GM12878 (cell line): ENCODE results near the gene ADAMTS7.
"Not testable (repeated sequence)": the region's sequence is repeated elsewhere in the genome, so short reads cannot be mapped to it uniquely, and the experiment has no call there.

Source experiments
- CBX3 ChIP-seq: fragments of 200-600 bp; sonication (generic); IDR thresholded peaks from 2 replicates; pipeline ENCODE4 v1.6.1; 2016; ENCODE audit warnings: low read depth, borderline replicate concordance
- CREB1 ChIP-seq: IDR thresholded peaks from 2 replicates; pipeline ENCODE4 v1.6.1; 2012; ENCODE audit warnings: low read depth, mild to moderate bottlenecking, inconsistent platforms
- FOXM1 ChIP-seq: IDR thresholded peaks from 2 replicates; pipeline ENCODE4 v1.6.1; 2012; ENCODE audit warnings: low read depth, mild to moderate bottlenecking, inconsistent platforms, low read length, moderate library complexity
- TF ChIP-seq, protein P1 (sequence below): IDR thresholded peaks from 2 replicates; pipeline ENCODE4 v1.6.1; 2012; ENCODE audit warnings: mild to moderate bottlenecking, low read depth, low read length
- TF ChIP-seq, protein P2 (sequence below), 3 experiments: IDR thresholded peaks in 2 of 3; conservative IDR thresholded peaks in 1 of 3; 2 replicates each; pipeline ENCODE4 v1.5.1; 2011; ENCODE audit warnings: low read depth in 3 of 3, low read length in 3 of 3, mild to moderate bottlenecking in 3 of 3, control low read depth in 2 of 3, moderate library complexity in 2 of 3, inconsistent platforms in 1 of 3, mixed read lengths in 1 of 3; ENCODE audit not compliant: control insufficient read depth in 2 of 3, insufficient read depth in 1 of 3; ENCODE audit errors: extremely low read depth in 1 of 3

DNA sequence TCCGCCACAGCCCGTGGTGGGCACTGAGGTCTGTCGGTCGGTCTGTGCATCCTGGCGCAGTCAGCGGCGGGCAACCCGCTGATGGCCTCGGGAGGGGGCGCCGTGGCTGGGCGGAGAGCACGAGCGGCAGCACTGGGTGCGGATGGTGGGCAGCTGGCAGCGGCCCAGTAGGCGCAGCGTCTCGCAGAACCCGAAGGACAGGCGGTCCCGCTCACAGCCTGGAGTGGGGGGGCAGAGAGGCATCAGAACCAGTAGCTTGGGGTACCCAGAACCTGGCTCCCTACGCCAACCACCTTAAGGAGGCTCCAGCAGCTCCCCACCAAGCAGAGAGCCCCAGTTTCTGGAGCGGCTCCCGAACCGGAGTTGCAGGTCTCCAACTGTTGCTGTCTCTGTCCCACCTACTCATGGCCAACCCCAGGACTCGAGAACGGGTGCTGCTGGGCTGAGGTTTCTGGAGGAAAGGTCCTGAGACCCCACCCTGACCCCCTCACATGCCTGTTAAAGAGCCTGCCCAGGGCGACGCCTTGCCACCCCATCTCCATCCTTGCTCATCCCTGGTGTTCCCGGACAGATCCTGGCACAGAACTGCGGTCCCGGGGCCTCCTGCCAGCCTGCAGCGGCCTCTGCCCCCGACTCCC lies 51.8 kb downstream of the ADAMTS7 start:
- not testable (repeated sequence) for TF ChIP-seq CBX3, FOXM1, CREB1
- TF ChIP-seq, protein P1, sequence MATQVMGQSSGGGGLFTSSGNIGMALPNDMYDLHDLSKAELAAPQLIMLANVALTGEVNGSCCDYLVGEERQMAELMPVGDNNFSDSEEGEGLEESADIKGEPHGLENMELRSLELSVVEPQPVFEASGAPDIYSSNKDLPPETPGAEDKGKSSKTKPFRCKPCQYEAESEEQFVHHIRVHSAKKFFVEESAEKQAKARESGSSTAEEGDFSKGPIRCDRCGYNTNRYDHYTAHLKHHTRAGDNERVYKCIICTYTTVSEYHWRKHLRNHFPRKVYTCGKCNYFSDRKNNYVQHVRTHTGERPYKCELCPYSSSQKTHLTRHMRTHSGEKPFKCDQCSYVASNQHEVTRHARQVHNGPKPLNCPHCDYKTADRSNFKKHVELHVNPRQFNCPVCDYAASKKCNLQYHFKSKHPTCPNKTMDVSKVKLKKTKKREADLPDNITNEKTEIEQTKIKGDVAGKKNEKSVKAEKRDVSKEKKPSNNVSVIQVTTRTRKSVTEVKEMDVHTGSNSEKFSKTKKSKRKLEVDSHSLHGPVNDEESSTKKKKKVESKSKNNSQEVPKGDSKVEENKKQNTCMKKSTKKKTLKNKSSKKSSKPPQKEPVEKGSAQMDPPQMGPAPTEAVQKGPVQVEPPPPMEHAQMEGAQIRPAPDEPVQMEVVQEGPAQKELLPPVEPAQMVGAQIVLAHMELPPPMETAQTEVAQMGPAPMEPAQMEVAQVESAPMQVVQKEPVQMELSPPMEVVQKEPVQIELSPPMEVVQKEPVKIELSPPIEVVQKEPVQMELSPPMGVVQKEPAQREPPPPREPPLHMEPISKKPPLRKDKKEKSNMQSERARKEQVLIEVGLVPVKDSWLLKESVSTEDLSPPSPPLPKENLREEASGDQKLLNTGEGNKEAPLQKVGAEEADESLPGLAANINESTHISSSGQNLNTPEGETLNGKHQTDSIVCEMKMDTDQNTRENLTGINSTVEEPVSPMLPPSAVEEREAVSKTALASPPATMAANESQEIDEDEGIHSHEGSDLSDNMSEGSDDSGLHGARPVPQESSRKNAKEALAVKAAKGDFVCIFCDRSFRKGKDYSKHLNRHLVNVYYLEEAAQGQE: not testable (repeated sequence)
- TF ChIP-seq, protein P2, sequence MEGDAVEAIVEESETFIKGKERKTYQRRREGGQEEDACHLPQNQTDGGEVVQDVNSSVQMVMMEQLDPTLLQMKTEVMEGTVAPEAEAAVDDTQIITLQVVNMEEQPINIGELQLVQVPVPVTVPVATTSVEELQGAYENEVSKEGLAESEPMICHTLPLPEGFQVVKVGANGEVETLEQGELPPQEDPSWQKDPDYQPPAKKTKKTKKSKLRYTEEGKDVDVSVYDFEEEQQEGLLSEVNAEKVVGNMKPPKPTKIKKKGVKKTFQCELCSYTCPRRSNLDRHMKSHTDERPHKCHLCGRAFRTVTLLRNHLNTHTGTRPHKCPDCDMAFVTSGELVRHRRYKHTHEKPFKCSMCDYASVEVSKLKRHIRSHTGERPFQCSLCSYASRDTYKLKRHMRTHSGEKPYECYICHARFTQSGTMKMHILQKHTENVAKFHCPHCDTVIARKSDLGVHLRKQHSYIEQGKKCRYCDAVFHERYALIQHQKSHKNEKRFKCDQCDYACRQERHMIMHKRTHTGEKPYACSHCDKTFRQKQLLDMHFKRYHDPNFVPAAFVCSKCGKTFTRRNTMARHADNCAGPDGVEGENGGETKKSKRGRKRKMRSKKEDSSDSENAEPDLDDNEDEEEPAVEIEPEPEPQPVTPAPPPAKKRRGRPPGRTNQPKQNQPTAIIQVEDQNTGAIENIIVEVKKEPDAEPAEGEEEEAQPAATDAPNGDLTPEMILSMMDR (IDR thresholded peaks at IDR 0.05 in 2 of 3, conservative IDR thresholded peaks at IDR 0.05 in 1 of 3; ENCODE audit: control insufficient read depth in 2 of 3, extremely low read depth in 1 of 3, insufficient read depth in 1 of 3, low read depth in 3 of 3, low read length in 3 of 3): not testable (repeated sequence)
